Ramos (cell line): ENCODE measurements around the gene ABCD3.
"Not testable (repeated sequence)": the region's sequence is repeated elsewhere in the genome, so short reads cannot be mapped to it uniquely, and the experiment has no call there.

Experiments
- in situ Hi-C: fragments of 300-500 bp; cut with MboI; formaldehyde crosslinking; loops from one replicate; pipeline ENCODE4 v1.14.3; 2022; ENCODE audit warnings: low sequenced_read_pairs; ENCODE audit not compliant: unreplicated experiment

Gene ABCD3

DNA sequence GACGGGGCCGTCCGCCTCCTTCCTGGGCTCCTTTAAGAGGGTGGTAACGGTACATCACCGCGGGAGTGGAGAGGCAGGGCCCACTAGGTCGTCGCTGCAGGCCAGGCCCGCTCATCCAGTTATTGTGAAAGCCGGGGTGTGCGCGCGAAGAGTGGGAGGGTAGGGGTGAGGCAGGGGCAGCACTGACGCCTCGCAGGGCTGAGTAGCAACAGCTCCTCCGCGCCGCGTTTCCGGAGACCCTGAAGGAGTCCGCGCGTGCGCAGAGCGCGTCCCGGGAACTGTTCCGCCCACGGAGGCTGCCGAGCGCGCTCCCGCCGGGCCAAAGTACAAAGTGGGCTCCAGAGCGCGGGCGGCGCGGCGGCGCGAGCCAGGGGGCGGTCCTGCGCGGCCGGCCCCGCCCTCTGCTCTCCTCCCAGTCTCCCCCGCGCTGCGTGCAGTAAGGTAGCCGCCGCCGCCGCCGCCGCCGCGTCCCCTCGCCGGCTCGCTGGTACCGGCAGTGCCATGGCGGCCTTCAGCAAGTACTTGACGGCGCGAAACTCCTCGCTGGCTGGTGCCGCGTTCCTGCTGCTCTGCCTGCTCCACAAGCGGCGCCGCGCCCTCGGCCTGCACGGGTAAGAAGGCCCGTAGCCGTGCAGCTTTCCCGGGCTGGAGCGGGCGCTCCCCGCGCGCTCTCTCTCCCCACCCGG is at the start of gene ABCD3:
Gene ABCD3 (plus strand): TSS at position 412 of the 686 bp plus-strand sequence. CDS start 90 bp downstream, at position 502.
- in situ Hi-C loops: no loop called here

GRCh38 chr1:94372771-94373170 is 45.4 kb upstream of the ABCD3 start:
- in situ Hi-C loops: not testable (repeated sequence)

DNA sequence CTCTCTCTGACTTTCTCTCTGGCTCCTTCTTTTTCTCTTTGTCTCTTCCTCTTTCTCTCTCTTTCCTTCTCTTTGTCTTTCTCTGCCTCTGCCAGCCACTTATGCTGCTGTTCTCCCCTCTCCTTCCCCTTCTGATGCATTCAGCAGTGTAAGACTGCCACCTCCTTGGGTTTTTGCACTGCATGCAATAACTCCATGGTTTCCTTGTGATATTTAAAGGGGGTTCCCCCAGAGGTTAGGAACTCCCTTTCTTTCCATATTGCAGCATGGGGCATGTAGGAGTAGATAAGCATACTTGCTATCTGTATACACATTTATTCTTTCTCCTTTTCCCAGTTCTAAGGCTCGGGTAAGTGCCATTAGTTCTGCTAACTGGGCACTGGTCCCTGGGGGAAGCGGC is 44.9 kb upstream of the ABCD3 start:
- in situ Hi-C loops: not testable (repeated sequence)

DNA sequence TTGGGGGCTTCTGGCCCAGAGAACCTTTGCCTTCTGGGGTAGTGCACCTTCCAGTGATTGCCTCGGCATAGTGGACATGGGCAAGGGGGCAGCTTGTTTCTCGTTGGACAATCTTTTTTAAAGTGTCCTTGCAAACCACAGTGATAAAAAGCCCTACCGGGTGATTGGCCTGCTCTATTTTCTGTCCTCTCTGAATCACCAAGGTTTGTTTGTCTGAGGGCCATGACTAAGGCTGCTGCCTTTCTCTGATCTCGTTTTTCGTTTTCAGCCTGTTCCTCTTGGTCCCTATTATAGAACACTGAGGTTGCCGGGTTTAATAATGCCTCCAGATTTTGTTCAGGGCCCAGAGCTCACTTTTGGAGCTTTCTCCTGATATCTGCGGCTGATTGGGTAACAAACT is 42.5 kb upstream of the ABCD3 start:
- in situ Hi-C loops: not testable (repeated sequence)

GRCh38 chr1:94378493-94378892 is 39.7 kb upstream of the ABCD3 start:
- in situ Hi-C loops: not testable (repeated sequence)

- in situ Hi-C loops: no loop called here
Measured at GRCh38 chr1:94379615-94380014, 38.6 kb upstream of the ABCD3 start.

DNA sequence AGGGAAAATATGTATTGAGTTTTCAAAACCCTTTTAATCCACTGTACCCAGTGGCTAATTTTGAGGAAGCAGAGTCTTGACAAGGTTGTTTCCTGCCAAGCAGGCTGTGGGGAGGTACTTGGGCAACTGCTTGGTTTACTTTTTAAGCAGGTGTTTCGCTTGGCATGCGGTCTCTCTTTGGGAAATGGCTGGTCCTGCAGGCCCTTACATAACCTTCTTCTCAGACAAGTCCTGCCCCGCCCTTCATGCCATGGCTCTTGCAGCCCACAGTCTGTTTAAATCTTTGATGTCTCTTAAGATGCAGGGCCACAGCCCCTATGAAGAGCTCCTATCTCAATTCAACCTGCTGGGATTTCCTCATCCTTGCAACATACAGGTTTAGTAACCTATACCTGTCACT is 36.0 kb upstream of the ABCD3 start:
- in situ Hi-C loops: no loop called here

DNA sequence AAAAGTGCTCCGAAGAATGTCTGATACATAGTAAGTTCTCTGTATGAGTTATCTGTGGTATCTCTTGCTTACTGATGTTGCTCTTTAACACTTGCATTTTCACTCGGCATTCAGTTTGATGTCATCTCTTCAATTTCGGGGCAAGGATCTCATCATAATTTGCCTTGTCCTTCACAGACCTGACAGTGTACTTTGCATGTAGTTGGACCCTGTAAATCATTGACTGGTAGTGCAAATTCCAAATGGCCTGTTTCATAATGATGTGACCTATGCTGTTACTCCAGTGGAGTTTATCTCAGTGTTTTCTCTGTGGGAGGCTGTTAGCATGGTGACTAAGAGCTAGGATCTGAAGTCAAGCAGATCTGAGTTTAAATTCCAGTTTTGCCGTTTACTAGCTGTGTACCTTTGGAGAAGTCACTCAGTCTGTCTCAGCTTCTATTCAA is 34.2 kb upstream of the ABCD3 start:
- in situ Hi-C loops: no loop called here

DNA sequence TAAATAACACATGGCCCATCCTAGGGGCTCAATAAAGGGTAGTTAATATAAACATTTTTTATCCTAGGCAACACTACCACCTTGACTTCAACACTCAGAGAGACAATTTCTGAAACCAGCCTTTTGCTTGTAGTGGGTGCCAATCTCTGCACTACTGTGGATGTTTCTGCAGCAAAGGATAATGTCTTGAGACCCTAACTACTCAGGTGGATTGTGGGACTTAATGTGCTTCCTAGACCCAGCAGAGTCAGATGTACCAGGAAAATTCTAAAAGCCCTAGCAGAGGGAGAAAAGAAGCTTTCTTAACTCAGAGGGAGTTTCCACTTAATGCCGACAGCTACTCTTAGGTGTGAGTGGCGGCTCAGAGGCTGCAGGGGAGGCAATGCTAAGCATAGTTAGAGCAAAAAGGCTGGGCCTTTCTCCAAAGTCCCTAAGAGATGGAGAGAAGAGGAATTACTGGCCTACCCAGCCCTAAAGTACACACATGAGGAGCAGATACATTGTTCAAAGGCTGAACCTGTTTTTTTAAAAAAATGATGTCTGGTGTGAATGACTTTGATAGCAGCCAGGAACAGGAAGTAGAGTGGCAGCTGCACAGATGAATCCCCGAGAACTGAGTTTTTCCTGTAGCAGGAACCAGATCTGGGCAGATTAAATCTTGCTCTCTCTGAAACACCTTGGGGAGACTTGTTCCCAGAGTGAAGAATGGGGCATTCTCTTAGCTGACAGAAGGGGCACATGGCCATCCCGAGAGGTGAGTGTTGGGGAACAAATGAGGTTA is 33.5 kb upstream of the ABCD3 start:
- in situ Hi-C loops: no loop called here

DNA sequence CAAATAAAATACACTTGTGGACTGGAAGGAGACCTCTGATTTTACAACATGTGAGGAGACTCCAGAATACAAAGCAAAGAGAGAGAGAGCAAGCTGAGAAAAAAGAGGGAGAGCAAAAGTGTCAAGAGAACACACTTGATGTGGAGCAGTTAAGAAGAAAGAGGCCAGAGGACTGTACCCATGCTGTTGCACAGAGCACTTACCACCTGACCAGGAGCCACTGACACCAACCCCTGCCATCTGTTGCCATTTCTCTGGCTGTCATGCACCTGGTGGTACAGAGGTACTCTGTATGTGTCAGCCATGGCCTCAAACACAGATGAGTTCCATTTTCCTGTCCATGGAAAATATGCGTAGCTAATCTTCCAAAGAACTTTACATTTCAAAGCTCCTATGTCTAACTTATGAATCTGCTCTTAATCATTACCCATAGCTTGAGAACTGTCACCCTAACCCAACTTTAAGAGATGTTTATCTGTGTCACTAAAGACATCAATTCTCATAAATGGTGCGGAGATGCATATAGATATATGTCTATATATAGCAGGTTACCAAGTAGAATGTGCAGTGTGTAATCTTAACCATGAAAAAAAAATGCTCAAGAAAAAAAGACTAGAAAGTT is 32.8 kb upstream of the ABCD3 start:
- in situ Hi-C loops: no loop called here

- in situ Hi-C loops: no loop called here
Measured at GRCh38 chr1:94389298-94389697, 28.9 kb upstream of the ABCD3 start.

DNA sequence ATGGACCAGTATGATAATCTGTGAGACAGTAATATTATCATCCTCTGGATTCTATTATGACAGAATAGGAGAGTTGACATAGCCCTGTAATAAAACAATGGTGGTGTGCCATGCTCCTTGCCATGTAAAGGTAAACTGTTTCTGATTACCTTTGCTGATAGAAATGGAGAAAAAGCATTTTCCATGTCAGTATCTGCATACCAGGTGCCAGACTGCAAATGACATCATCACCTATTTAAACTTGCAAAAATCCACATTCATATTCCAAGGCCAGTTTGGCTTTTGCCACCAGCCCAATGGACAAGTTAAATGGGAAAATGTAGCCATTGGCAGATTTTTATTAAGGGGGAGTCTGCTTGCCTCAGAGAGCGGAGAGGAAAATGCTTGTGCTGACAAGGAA is 23.9 kb upstream of the ABCD3 start:
- in situ Hi-C loops: no loop called here

DNA sequence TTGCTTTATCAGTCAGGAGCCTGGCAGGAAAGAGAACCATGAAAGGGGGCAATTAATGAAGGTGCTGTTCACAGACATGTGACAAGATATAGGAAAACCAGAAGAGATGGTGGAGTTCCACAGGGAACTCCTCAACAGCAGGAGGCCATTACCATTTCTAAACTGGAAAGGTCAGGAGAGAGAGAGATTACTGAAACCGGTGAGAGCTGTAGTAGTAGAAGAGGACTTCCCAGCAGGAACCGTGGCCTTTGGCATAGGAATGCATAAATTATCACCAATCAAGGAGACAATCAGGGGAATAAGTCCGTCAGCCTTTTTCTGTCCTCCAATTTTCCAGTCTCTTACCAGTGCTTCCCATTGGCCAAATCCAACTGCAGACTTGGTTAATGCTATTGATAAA is 23.0 kb upstream of the ABCD3 start:
- in situ Hi-C loops: no loop called here

DNA sequence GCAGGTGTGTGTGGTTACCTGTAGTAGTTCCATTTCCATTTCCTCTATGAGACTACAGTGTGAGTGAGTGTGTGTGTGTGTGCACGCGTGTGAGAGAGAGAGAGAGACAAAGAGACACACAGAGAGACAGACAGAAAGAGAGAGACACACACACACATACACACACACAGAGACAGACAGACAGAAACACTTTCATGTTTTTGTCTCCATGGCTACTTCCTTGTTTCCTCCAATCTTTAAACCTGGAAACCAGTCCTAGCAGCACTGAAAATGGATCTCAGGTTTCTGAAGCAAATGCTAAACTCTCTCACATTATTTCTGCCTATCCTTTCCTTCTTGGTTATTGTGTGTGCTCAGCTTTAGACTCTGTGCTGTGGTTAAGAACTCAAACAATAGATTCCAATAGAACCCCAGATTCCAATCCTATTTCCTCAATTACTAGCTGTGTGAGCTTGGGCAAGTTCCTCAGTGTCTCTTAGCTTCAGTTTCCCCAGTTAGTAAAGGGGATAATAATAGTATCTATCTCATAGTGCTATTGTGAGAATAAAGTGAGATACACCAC is 22.4 kb upstream of the ABCD3 start:
- in situ Hi-C loops: no loop called here

GRCh38 chr1:94396356-94397010 is 21.7 kb upstream of the ABCD3 start:
- in situ Hi-C loops: no loop called here

GRCh38 chr1:94398356-94398755 is 19.8 kb upstream of the ABCD3 start:
- in situ Hi-C loops: no loop called here

DNA sequence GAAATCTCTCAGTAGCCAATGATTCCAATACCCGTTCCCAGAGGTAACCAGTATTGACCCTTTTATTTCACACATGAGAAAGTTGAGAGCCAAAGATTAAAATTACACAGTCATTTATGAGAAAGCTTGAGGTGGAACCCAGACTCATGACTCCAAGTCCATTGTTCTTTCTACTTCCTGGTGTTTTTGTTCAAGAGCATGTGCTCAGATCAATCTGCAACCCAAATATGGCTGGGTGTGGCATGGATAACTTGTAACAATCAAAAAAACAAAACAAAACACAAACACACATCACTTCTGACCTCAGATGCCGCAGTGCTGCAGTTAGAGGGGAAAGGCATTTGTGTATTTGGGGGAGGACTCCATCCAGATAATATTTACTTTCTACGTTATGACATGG is 18.7 kb upstream of the ABCD3 start:
- in situ Hi-C loops: no loop called here

GRCh38 chr1:94401206-94401605 is 17.0 kb upstream of the ABCD3 start:
- in situ Hi-C loops: no loop called here

- in situ Hi-C loops: no loop called here
Measured at GRCh38 chr1:94406446-94406845, 11.7 kb upstream of the ABCD3 start.

DNA sequence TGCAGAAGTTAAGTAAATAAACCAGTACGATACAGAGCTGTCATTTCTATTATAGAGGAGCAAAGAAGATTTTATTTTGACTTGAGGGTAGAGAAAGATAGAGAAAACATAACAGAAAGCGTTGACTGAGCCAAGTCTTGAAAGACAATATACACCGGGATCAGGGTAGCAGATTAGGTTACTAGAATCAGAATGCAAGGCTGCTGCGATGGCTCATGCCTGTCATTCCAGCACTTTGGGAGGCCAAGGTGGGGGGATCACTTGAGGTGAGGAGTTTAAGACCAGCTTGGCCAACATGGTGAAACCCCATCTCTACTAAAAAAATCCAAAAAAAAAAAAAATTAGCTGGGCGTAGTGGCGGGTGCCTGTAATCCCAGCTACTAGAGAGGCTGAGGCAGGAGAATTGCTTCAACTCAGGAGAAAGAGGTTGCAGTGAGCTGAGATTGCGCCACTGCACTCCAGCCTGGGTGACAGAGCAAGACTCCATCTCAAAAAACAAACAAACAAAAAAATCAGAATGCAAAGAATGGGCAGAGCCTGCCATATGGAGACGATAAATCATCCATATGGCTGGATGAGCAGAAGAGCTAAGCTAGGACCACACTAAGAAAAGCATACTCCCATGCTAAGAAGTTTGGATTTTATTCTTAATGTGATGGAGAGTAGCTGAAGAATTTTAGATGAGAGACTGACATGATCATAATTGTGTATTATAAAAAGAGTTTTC is 9.9 kb upstream of the ABCD3 start:
- in situ Hi-C loops: no loop called here
